HCT116 (cell line): ENCODE results near the gene LIG3. TPM values are rescaled to one million over a fixed set of nuclear protein-coding genes. Genes with fewer than 3 reads are reported as not detected.

Experiments used
- ATAC-seq: fragments of 200-7000 bp; cut with Tn5 transposase; 2 replicates; pipeline ENCODE4 v1.9.1; 2020; ENCODE audit warnings: mild to moderate bottlenecking, moderate library complexity
- BruUV-seq: library from RNA; stranded (reverse); fragments of 400-500 nt; replicated peaks from 2 replicates; lab custom pipeline; 2021; lab: Mats Ljungman, UMichigan
- CTCF ChIA-PET: fragments of 300-600 bp; sonication (Branson Sonifier 250); formaldehyde crosslinking; loops from one replicate; lab custom pipeline; 2021; ENCODE audit warnings: antibody characterized with exemption; lab: Charles Lee
- POLR2A ChIA-PET: fragments of 300-600, 350-600 bp; sonication (Branson Sonifier 250); formaldehyde crosslinking; loops from one replicate; lab custom pipeline; 2021; ENCODE audit warnings: antibody characterized with exemption; lab: Charles Lee
- RAD21 ChIA-PET, 2 experiments: fragments of 300-600 bp; sonication (Branson Sonifier 250); formaldehyde crosslinking; loops; one replicate each; lab custom pipeline; 2023; ENCODE audit warnings: low total read pairs in 2 of 2; ENCODE audit not compliant: uncharacterized antibody in 2 of 2, unreplicated experiment in 2 of 2, low non-redundant PET in 1 of 2; lab: Charles Lee
- DNase-seq: peaks from one replicate; pipeline ENCODE4 v3.0.0-alpha.2; 2010; ENCODE audit warnings: low read depth, low spot score
- H2AFZ ChIP-seq: fragments of 200-600 bp; shearing (Covaris generic), sonication (generic); 2 replicates; pipeline ENCODE4 v1.6.1; 2017; ENCODE audit warnings: low read depth, mixed run types, mixed read lengths, antibody characterized with exemption, low read length; ENCODE audit not compliant: poor library complexity, severe bottlenecking
- H3K27ac ChIP-seq: 2 replicates; pipeline ENCODE4 v1.5.1; 2012; ENCODE audit warnings: low read depth, low read length
- H3K27me3 ChIP-seq: fragments of 200-600 bp; sonication (generic); 2 replicates; pipeline ENCODE4 v1.6.1; 2016; ENCODE audit warnings: mixed run types, low read length, mixed read lengths; ENCODE audit not compliant: insufficient read depth
- H3K36me3 ChIP-seq, 2 experiments: fragments of 200-500 bp in 1 of 2; fragments of 200-600 bp in 1 of 2; sonication (Bioruptor generic) in 1 of 2; sonication (generic) in 1 of 2; 2 replicates each; pipeline versions ENCODE4 v1.5.1 to v1.6.1; 2014 to 2016; ENCODE audit warnings: low read length in 2 of 2, inconsistent platforms in 1 of 2, mixed read lengths in 1 of 2, mixed run types in 1 of 2; ENCODE audit not compliant: insufficient read depth in 2 of 2, control insufficient read depth in 1 of 2
- H3K4me1 ChIP-seq, 2 experiments: fragments of 200-600 bp in 1 of 2; sonication (generic) in 1 of 2; 2 replicates each; pipeline versions ENCODE4 v1.5.1 to v1.6.1; 2012 to 2017; ENCODE audit warnings: low read length in 2 of 2, inconsistent platforms in 1 of 2, mild to moderate bottlenecking in 1 of 2, mixed read lengths in 1 of 2, mixed run types in 1 of 2, moderate library complexity in 1 of 2; ENCODE audit not compliant: insufficient read depth in 2 of 2, control insufficient read depth in 1 of 2
- H3K4me2 ChIP-seq: fragments of 200-600 bp; sonication (generic); 2 replicates; pipeline ENCODE4 v1.6.1; 2017; ENCODE audit warnings: mixed run types, low read length, mixed read lengths
- H3K4me3 ChIP-seq, 2 experiments: fragments of 200-600 bp in 1 of 2; sonication (generic) in 1 of 2; replicated peaks in 1 of 2; 2 replicates each; pipeline ENCODE4 v1.5.1; 2011 to 2016; ENCODE audit warnings: low read length in 2 of 2, control low read depth in 1 of 2, low read depth in 1 of 2, mild to moderate bottlenecking in 1 of 2, mixed read lengths in 1 of 2, mixed run types in 1 of 2
- H3K79me2 ChIP-seq: fragments of 200-600 bp; sonication (generic); 2 replicates; pipeline ENCODE4 v1.6.1; 2017; ENCODE audit warnings: mild to moderate bottlenecking, mixed run types, low read length, moderate library complexity, mixed read lengths; ENCODE audit not compliant: insufficient read depth
- H3K9ac ChIP-seq: fragments of 200-600 bp; sonication (generic); 2 replicates; pipeline ENCODE4 v1.6.1; 2016; ENCODE audit warnings: low read length, mixed read lengths
- H3K9me2 ChIP-seq: fragments of 200-600 bp; sonication (generic), shearing (Covaris generic); 2 replicates; pipeline ENCODE4 v1.6.1; 2017; ENCODE audit warnings: mixed run types, mild to moderate bottlenecking, moderate library complexity; ENCODE audit not compliant: insufficient read depth
- H3K9me3 ChIP-seq, 2 experiments: fragments of 200-500 bp in 1 of 2; fragments of 200-600 bp in 1 of 2; sonication (Bioruptor generic) in 1 of 2; sonication (generic) in 1 of 2; 2 replicates each; pipeline ENCODE4 v1.6.1; 2014 to 2017; ENCODE audit warnings: low read length in 2 of 2, mixed read lengths in 2 of 2, inconsistent platforms in 1 of 2, low read depth in 1 of 2, mild to moderate bottlenecking in 1 of 2, mixed run types in 1 of 2, moderate library complexity in 1 of 2; ENCODE audit not compliant: control insufficient read depth in 1 of 2, insufficient read depth in 1 of 2
- H4K20me1 ChIP-seq: fragments of 200-600 bp; sonication (generic), shearing (Covaris generic); 2 replicates; pipeline ENCODE4 v1.6.1; 2017; ENCODE audit warnings: mixed run types, mild to moderate bottlenecking, moderate library complexity; ENCODE audit not compliant: insufficient read depth
- CBX3 ChIP-seq: IDR thresholded peaks from 2 replicates; pipeline ENCODE4 v1.6.1; 2012; ENCODE audit warnings: low read depth
- CTCF ChIP-seq, 3 experiments: fragments of 200-600 bp in 1 of 3; sonication (generic) in 1 of 3; IDR thresholded peaks in 2 of 3; conservative IDR thresholded peaks in 1 of 3; 2 replicates each; pipeline ENCODE4 v1.5.1; 2012 to 2017; ENCODE audit warnings: low read depth in 2 of 3, low read length in 2 of 3, antibody characterized with exemption in 1 of 3, borderline replicate concordance in 1 of 3, control low read depth in 1 of 3, mild to moderate bottlenecking in 1 of 3, mixed read lengths in 1 of 3, mixed run types in 1 of 3, moderate library complexity in 1 of 3; ENCODE audit not compliant: insufficient read depth in 1 of 3
- ELF1 ChIP-seq: IDR thresholded peaks from 2 replicates; pipeline ENCODE4 v1.6.1; 2012; ENCODE audit warnings: low read depth, borderline replicate concordance
- EZH2 ChIP-seq: fragments of 200-600 bp; sonication (generic); IDR thresholded peaks from 2 replicates; pipeline ENCODE4 v1.6.1; 2017; ENCODE audit warnings: antibody characterized with exemption, mixed run types
- EZH2phosphoT487 ChIP-seq: fragments of 200-600 bp; IDR thresholded peaks from 2 replicates; pipeline ENCODE4 v1.6.1; 2018; ENCODE audit warnings: antibody characterized with exemption, borderline replicate concordance
- FOSL1 ChIP-seq: IDR thresholded peaks from 2 replicates; pipeline ENCODE4 v1.6.1; 2012; ENCODE audit warnings: low read depth
- MAX ChIP-seq: IDR thresholded peaks from 2 replicates; pipeline ENCODE4 v1.6.1; 2012
- POLR2A ChIP-seq: IDR thresholded peaks from 2 replicates; pipeline ENCODE4 v1.7.0; 2011; ENCODE audit warnings: borderline replicate concordance; ENCODE audit not compliant: insufficient read depth, insufficient read length; ENCODE audit errors: extremely low read depth
- RAD21 ChIP-seq: IDR thresholded peaks from 2 replicates; pipeline ENCODE4 v1.6.1; 2012; ENCODE audit warnings: low read depth, mild to moderate bottlenecking
- REST ChIP-seq: IDR thresholded peaks from 2 replicates; pipeline ENCODE4 v1.6.1; 2012; ENCODE audit warnings: low read depth
- SIN3A ChIP-seq: IDR thresholded peaks from 2 replicates; pipeline ENCODE4 v1.6.1; 2012; ENCODE audit warnings: low read depth
- SP1 ChIP-seq: IDR thresholded peaks from 2 replicates; pipeline ENCODE4 v1.6.1; 2012; ENCODE audit warnings: low read depth
- TCF7L2 ChIP-seq: IDR thresholded peaks from 2 replicates; pipeline ENCODE4 v1.7.0; 2011; ENCODE audit warnings: borderline replicate concordance, inconsistent platforms; ENCODE audit not compliant: insufficient read depth, insufficient read length; ENCODE audit errors: extremely low read depth
- ZBTB33 ChIP-seq: IDR thresholded peaks from 2 replicates; pipeline ENCODE4 v1.6.1; 2011; ENCODE audit warnings: mild to moderate bottlenecking, low read length, moderate library complexity; ENCODE audit not compliant: insufficient replicate concordance; ENCODE audit errors: extremely low read depth
- ZFX ChIP-seq: fragments of 450-650 bp; IDR thresholded peaks from 2 replicates; pipeline ENCODE4 v1.6.1; 2017
- intact Hi-C: fragments of 100-400 bp; cut with micrococcal nuclease; formaldehyde crosslinking; loops from 2 replicates; pipeline ENCODE4 v1.10.0; 2022
- total RNA-seq: library from RNA; stranded (reverse); gene quantifications from one replicate; pipeline ENCODE4 v1.2.1, GENCODE V29; 2021; ENCODE audit not compliant: unreplicated experiment

The LIG3 gene
- total RNA-seq, 1 experiment from 2014 or later: 49.4 TPM

- intact Hi-C loops: no loop called here
- no peak for DNase-seq
- ATAC-seq: no peak
- Histone ChIP-seq H3K4me3 (no peak overlapping the region), H3K9me3 (no peaks in the 10 kb centered on the region), H3K36me3 (peaks cover 0 to 11% of the 10 kb centered on the region in 2 experiments; a peak in 1 of 4 replicates), H3K27me3 (no peaks in the 10 kb centered on the region), H3K27ac (no peak overlapping the region), H3K4me2 (no peak overlapping the region), H3K4me1 (no peaks in the 10 kb centered on the region), H3K9ac (no peak overlapping the region), H4K20me1 (no peaks in the 10 kb centered on the region), H2AFZ (no peak overlapping the region), H3K9me2 (no peaks in the 10 kb centered on the region), H3K79me2 (no peaks in the 10 kb centered on the region)
- ChIA-PET CTCF (no interaction called here), POLR2A (no interaction called here), RAD21 (no interaction called here)
- TF ChIP-seq REST: no peak
- TF ChIP-seq EZH2phosphoT487: no peak
- no peak for TF ChIP-seq TCF7L2
- no peak for TF ChIP-seq CTCF (IDR thresholded peaks at IDR 0.05 in 2 of 3, conservative IDR thresholded peaks at IDR 0.05 in 1 of 3; ENCODE audit: borderline replicate concordance in 1 of 3, insufficient read depth in 1 of 3, low read depth in 2 of 3, low read length in 2 of 3)
- TF ChIP-seq SIN3A: no peak
- no peak for TF ChIP-seq SP1
- TF ChIP-seq FOSL1: no peak
- TF ChIP-seq EZH2: no peak
- no peak for TF ChIP-seq POLR2A
- no peak for TF ChIP-seq CBX3
- no peak for TF ChIP-seq ZBTB33
- TF ChIP-seq ZFX: no peak
- no peak for TF ChIP-seq RAD21
- no peak for TF ChIP-seq ELF1
- TF ChIP-seq MAX: no peak
- BruUV-seq: no TSS peak
These were observed 41.4 kb downstream of the LIG3 start for GRCh38 chr17:35021520-35022380.
